Mammary epithelial cell (primary cell): Measurements from ENCODE around the gene ISM1.

ENCODE experiments used
- EZH2 ChIP-seq: IDR thresholded peaks from 2 replicates; pipeline ENCODE4 v1.6.1; 2012; ENCODE audit warnings: low read length, inconsistent platforms, borderline replicate concordance
- TF ChIP-seq, protein P1 (sequence below), 2 donors: IDR thresholded peaks in 1 of 2; conservative IDR thresholded peaks in 1 of 2; 2 replicates each; pipeline ENCODE4 v1.5.1; 2011 to 2012; ENCODE audit warnings: inconsistent platforms in 2 of 2, low read length in 2 of 2, mild to moderate bottlenecking in 2 of 2, control low read depth in 1 of 2, low read depth in 1 of 2; ENCODE audit not compliant: insufficient read depth in 1 of 2; ENCODE audit errors: extremely low read depth in 1 of 2

GRCh38 chr20:13333793-13334192 is 112.7 kb downstream of the ISM1 start:
- no peak for TF ChIP-seq EZH2
- TF ChIP-seq, protein P1, sequence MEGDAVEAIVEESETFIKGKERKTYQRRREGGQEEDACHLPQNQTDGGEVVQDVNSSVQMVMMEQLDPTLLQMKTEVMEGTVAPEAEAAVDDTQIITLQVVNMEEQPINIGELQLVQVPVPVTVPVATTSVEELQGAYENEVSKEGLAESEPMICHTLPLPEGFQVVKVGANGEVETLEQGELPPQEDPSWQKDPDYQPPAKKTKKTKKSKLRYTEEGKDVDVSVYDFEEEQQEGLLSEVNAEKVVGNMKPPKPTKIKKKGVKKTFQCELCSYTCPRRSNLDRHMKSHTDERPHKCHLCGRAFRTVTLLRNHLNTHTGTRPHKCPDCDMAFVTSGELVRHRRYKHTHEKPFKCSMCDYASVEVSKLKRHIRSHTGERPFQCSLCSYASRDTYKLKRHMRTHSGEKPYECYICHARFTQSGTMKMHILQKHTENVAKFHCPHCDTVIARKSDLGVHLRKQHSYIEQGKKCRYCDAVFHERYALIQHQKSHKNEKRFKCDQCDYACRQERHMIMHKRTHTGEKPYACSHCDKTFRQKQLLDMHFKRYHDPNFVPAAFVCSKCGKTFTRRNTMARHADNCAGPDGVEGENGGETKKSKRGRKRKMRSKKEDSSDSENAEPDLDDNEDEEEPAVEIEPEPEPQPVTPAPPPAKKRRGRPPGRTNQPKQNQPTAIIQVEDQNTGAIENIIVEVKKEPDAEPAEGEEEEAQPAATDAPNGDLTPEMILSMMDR (conservative IDR thresholded peaks at IDR 0.05 in 1 of 2, IDR thresholded peaks at IDR 0.05 in 1 of 2; ENCODE audit: extremely low read depth in 1 of 2, insufficient read depth in 1 of 2, low read depth in 1 of 2, low read length in 2 of 2): no peak
